IPS DF 6.9 (cell line): Measurements from ENCODE around the gene RPL7L1.
A peak's percentile ranks its signal among the peaks of the same experiment; 100 is the strongest.
"Not testable (repeated sequence)": the region's sequence is repeated elsewhere in the genome, so short reads cannot be mapped to it uniquely, and the experiment has no call there.

Experiments
- DNase-seq: peaks from one replicate; pipeline ENCODE4 v3.0.0-alpha.2; 2013; ENCODE audit warnings: low read depth, low spot score
- H3K27ac ChIP-seq: one replicate; pipeline ENCODE4 v1.5.1; 2013; ENCODE audit warnings: low read length, control low read depth
- H3K27me3 ChIP-seq: 2 replicates; pipeline ENCODE4 v1.6.1; 2013; ENCODE audit warnings: mild to moderate bottlenecking, low read length; ENCODE audit not compliant: control insufficient read depth, insufficient read depth
- H3K36me3 ChIP-seq: 2 replicates; pipeline ENCODE4 v1.6.1; 2013; ENCODE audit warnings: low read length; ENCODE audit not compliant: control insufficient read depth, insufficient read depth
- H3K4me1 ChIP-seq: 2 replicates; pipeline ENCODE4 v1.6.1; 2013; ENCODE audit warnings: low read length; ENCODE audit not compliant: control insufficient read depth, insufficient read depth
- H3K4me3 ChIP-seq: 2 replicates; pipeline ENCODE4 v1.5.1; 2013; ENCODE audit warnings: mild to moderate bottlenecking, low read length
- H3K9me3 ChIP-seq: 2 replicates; pipeline ENCODE4 v1.6.1; 2013; ENCODE audit warnings: low read length, inconsistent platforms; ENCODE audit not compliant: control insufficient read depth, insufficient read depth
- WGBS: extraction: QIAGEN DNeasy Blood & Tissue Kit; methylation state at CpG from one replicate; pipeline ENCODE4 v1.1.7; 2013; ENCODE audit warnings: mixed read lengths, missing lambda C conversion rate; ENCODE audit not compliant: insufficient read length, insufficient coverage; 5-methylcytosine and 5-hydroxymethylcytosine counted together

Gene RPL7L1

DNA sequence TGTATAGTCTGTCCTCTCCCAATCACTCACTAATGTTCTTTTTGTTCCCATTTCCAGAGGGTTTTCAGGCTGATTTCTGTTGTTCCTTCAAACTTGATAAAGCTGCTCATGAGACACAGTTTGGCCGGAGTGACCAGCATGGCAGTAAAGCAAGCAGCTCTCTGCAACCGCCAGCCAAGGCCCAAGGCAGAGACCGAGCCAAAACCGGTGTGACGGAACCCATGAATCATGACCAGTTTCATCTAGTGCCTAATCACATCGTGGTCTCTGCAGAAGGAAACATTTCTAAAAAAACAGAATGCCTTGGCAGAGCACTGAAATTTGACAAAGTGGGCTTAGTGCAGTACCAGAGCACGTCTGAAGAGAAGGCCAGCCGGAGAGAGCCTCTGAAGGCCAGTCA is 14.8 kb upstream of the RPL7L1 start:
- Histone ChIP-seq H3K36me3 (peaks cover 14% of the 10 kb centered on the region; the same call in 1 of the 2 replicates), H3K4me3 (no peak overlapping the region), H3K9me3 (no peaks in the 10 kb centered on the region), H3K4me1 (no peaks in the 10 kb centered on the region), H3K27me3 (no peaks in the 10 kb centered on the region), H3K27ac (no peak overlapping the region)
- DNase-seq = no peak
- WGBS = no CpG with 5 or more reads among the region's 8 CpGs

- no peaks in the 10 kb centered on the region for H3K27me3 ChIP-seq
- no peak overlapping the region for H3K4me3 ChIP-seq
- H3K9me3 ChIP-seq = no peaks in the 10 kb centered on the region
- H3K36me3 ChIP-seq = no peaks in the 10 kb centered on the region
- H3K27ac ChIP-seq = no peak overlapping the region
- WGBS = no CpG with 5 or more reads among the region's 2 CpGs
- H3K4me1 ChIP-seq = no peaks in the 10 kb centered on the region
- DNase-seq = no peak
These were observed 9.1 kb upstream of the RPL7L1 start for GRCh38 chr6:42870145-42870936.

- WGBS = no CpG with 5 or more reads among the region's 3 CpGs
- H3K27ac ChIP-seq = no peak overlapping the region
- H3K4me3 ChIP-seq = no peak overlapping the region
These were observed 7.7 kb upstream of the RPL7L1 start for GRCh38 chr6:42871711-42872110.

DNA sequence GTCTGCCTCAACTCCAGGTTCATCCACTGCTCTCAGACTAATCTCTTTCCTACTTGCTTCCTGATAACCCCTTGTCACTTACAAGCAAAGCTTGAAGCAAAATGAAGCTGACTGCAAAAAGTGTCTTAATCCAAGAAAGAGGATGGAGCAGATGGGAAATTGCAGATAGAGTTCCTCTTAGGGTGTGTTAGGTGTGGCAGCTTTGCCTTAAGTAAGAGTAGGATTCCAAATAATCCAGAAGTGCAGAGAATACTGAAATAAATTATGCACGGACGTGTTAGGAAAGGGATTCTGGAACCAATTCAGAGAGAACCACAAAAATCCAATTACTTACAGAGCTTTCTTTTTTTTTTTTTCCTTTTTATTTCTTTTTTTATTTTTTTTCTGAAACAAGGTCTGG is 6.1 kb upstream of the RPL7L1 start:
- DNase-seq = no peak
- H3K36me3 ChIP-seq = no peaks in the 10 kb centered on the region
- H3K4me1 ChIP-seq = no peaks in the 10 kb centered on the region
- no CpG with 5 or more reads among the region's 2 CpGs for WGBS
- H3K4me3 ChIP-seq = no peak overlapping the region
- H3K27me3 ChIP-seq = no peaks in the 10 kb centered on the region
- H3K9me3 ChIP-seq = no peaks in the 10 kb centered on the region
- no peak overlapping the region for H3K27ac ChIP-seq

More at GRCh38 chr6:42871711-42872110, 7.7 kb upstream of the RPL7L1 start:
- Histone ChIP-seq H3K27me3 (no peaks in the 10 kb centered on the region), H3K36me3 (no peaks in the 10 kb centered on the region), H3K9me3 (no peaks in the 10 kb centered on the region), H3K4me1 (no peaks in the 10 kb centered on the region)
- no peak for DNase-seq

GRCh38 chr6:42877695-42878094 is 1.7 kb upstream of the RPL7L1 start:
- no peak for DNase-seq
- H3K4me1 ChIP-seq = no peaks in the 10 kb centered on the region
- WGBS = no CpG with 5 or more reads among the region's 3 CpGs
- H3K36me3 ChIP-seq = no peaks in the 10 kb centered on the region
- H3K27me3 ChIP-seq = no peaks in the 10 kb centered on the region
- no peak overlapping the region for H3K4me3 ChIP-seq
- H3K9me3 ChIP-seq = no peaks in the 10 kb centered on the region
- no peak overlapping the region for H3K27ac ChIP-seq

GRCh38 chr6:42880240-42880817 is 913 bp downstream of the RPL7L1 start:
- peaks cover 17% of the 10 kb centered on the region for H3K36me3 ChIP-seq
- peak overlapping the region; percentile 78; the same call in 1 of the 2 replicates for H3K4me3 ChIP-seq
- not testable (repeated sequence) for H3K27me3 ChIP-seq, H3K27ac ChIP-seq, H3K9me3 ChIP-seq, H3K4me1 ChIP-seq, DNase-seq
- WGBS = no CpG with 5 or more reads among the region's 25 CpGs

- H3K9me3 ChIP-seq, H3K27me3 ChIP-seq, H3K27ac ChIP-seq, H3K4me1 ChIP-seq, H3K4me3 ChIP-seq, DNase-seq: not testable (repeated sequence)
- peaks cover 22% of the 10 kb centered on the region for H3K36me3 ChIP-seq
- WGBS = no CpG with 5 or more reads among the region's 12 CpGs
These were observed 1.5 kb downstream of the RPL7L1 start for GRCh38 chr6:42880871-42881270.

- no peaks in the 10 kb centered on the region for H3K27me3 ChIP-seq
- no peaks in the 10 kb centered on the region for H3K4me1 ChIP-seq
- peaks cover 23% of the 10 kb centered on the region for H3K36me3 ChIP-seq
- no peak for DNase-seq
- no peaks in the 10 kb centered on the region for H3K9me3 ChIP-seq
- no CpG with 5 or more reads among the region's 4 CpGs for WGBS
- no peak overlapping the region for H3K4me3 ChIP-seq
- no peak overlapping the region for H3K27ac ChIP-seq
These were observed 6.3 kb downstream of the RPL7L1 start for GRCh38 chr6:42885702-42886101.

GRCh38 chr6:42888201-42888600 is 8.8 kb downstream of the RPL7L1 start:
- not testable (repeated sequence) for H3K9me3 ChIP-seq, H3K4me1 ChIP-seq, H3K27ac ChIP-seq, H3K4me3 ChIP-seq, DNase-seq, H3K27me3 ChIP-seq
- peaks cover 23% of the 10 kb centered on the region for H3K36me3 ChIP-seq
- WGBS = no CpG with 5 or more reads among the region's 4 CpGs

GRCh38 chr6:42889815-42890214 is 10.4 kb downstream of the RPL7L1 start:
- WGBS = no CpG with 5 or more reads among the region's 4 CpGs
- DNase-seq = no peak
- Histone ChIP-seq H3K36me3 (peaks cover 8% of the 10 kb centered on the region), H3K4me1 (no peaks in the 10 kb centered on the region), H3K27me3 (no peaks in the 10 kb centered on the region), H3K9me3 (no peaks in the 10 kb centered on the region), H3K4me3 (peak overlapping the region; percentile 76; the same call in 1 of the 2 replicates), H3K27ac (no peak overlapping the region)
